Measurements from ENCODE around the gene SLCO4A1.

SLCO4A1 gene

DNA sequence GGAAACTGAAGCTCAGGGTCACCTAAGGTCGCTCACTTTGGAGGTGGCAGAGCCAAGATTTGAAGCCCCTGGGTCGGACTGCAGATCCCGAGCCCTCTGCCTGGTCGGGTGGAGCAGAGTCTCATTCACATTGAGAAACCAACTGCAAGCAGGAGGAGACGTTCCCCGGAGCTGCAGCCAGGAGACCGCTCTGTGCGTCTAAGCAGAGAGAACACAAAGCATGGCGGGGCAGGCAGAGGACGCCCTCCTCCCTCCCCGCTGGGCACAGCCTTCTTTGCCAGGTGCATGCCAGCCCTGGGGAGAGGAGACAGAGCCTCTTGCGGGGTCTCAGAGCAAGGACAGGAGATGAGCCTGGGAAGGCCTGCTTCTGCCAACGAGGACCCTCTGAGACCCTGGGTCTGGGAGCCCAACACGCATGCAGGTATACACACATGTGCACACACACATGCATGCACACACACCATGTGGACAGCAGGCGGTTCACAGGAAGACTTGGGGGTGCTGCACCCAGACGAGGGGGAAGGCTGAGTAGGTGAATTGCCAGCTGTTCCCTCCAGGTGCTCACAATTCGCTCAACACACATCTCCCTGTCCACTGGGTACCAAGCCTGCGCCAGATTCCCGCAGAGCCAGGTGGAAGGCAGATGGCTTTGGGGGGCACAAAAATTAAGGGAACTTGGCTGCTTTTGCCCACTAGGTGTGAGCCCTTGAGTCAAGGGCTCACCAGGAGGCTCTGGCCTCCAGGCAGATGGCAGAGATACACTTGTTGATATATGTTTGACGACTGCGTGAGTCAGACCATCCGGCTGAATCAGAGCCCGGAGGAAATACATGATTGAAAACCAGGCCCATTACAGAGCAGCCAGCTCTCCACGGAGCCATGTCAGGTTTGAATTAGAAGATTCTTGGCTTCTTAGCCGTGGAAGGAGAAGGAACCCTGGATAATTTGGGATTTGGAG is 60.9 kb downstream of the SLCO4A1 start:
- no peak for DNase-seq (ENCODE audit: low spot score)

DNA sequence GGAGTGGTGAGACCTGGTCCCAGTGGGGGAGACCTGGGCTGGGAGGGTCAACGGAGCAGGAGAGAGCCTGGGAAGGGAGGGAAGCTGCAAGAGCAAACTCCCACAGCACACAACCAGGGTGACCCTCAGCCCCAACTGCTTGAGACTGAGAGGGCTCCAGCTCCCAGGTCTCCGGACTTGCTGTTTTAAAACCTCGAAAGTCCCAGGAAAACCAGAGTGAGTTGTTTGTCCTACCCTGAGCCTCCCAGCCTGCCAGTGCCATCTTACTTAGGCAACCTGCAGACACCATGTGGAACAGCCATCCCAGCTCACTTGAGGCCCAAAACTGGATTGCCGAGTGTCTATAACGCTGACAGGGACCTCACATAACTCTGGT is 61.5 kb downstream of the SLCO4A1 start:
- no peak for DNase-seq (ENCODE audit: low spot score)

DNA sequence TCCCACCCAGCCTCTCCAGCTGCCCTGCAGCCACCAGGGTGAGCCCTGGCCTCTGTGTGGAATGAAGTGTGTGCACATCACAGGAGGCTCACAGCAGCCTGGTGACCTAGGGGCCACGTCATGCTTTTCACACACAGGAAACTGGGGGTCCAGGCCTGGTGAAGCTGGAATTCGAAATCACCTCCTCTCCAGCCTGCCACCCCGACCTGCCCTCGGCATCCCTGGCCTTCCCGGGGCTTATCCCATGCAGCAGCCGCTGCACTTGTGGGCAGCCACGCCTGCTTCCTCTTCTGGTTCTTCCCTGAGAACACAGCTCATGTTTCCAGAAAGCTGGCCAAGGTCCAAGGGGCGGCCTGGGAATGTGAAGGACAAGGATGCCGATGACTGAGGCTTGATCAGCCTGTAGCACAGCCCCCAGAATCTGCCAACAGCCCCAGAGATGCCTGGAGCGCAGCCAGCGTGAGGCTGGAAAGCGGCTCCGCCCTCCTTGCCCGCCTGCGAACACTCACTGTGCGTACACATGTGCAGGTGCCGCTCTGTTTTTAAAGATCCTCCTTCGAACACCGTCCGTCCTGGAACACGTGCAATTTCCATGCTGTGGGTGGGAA is 62.1 kb downstream of the SLCO4A1 start:
- DNase-seq (ENCODE audit: low spot score), result peak; percentile 33

DNA sequence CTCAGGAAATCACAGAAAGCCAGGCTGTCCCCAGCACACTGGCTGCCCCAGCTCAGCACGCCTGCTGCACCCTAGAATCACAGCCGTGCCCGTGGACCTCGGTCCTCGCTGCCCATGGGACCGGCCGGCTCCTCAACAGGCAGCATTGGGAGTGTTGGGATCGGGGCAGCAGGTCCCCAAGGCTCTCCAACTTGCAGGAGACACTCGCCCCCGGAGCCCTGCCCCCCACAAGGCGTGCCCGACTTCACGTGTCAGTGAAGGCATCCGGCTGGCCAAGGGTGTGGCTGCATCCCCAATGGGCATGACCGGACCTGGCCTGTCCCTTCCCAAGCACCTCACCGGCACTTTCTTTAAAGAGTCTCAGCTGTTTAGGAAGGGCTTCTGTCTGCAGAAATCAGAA is 63.3 kb downstream of the SLCO4A1 start:
- no peak for DNase-seq (ENCODE audit: low spot score)

DNA sequence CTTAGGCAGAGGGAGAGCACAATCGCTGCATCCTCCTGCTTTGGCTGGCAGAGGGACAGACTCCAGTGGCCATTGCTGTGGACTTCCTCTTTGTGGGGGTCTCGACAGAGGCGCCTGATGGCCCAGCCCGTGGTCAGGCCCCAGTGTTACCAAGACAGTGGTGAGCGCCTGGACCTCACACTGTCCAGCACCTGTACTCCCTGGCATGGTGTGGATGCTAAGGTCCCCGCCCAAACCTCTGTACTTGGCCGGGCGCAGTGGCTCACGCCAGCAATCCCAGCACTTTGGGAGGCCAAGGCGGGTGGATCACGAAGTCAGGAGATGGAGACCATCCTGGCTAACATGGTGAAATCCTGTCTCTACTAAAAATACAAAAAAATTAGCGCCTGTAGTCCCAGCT is 64.0 kb downstream of the SLCO4A1 start:
- DNase-seq (ENCODE audit: low spot score), result no peak

DNA sequence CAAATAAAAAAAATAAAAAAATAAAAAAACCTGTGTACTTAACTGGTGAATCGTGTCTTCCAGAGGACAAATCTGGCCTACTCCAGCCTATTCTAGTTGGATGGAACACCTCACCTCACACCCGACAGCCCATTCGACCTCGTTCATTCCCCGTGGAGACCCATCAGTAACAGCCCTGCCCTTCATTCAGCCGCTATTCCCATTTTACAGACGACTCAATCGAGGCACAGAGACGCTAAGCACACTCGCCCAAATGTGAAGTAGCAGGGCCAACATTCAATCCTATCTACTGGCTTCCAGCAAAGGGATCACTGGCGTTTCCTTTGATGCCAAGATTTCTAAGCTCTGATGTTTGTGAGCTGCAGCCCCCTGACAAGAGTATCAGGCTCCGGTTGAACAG is 64.6 kb downstream of the SLCO4A1 start:
- no peak for DNase-seq (ENCODE audit: low spot score)

DNA sequence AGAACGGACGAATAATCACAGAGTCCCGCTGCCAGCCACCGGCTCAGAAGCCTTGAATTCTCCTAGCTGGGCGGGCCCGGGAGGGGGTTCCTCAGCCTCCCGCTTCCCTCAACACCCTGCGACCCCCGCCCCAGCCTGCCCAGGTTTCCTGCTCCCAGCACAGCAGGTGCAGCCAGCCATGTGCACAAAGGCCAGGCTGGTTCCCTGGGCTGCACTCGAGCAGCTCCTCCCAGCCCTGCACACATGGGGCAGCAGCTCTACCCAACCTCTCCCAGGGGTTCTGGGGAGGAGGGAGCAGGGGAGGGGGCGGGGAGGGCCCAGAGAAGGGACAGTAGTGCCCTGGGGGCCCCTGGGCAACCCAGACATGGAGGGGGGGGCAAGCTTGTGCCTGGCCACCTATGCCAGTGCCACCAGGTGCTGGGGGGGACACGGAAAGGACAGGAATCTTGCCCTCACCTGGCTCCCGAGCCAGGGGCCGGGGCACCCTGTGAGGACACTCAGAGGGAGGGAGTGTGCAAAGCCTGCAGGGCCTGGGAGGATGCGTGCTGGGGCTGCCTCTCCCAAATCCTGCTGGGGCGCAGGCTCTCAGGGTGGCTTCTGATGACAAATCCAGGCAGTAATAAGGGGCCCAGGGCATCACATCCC is 65.1 kb downstream of the SLCO4A1 start:
- DNase-seq (ENCODE audit: low spot score), result no peak

DNA sequence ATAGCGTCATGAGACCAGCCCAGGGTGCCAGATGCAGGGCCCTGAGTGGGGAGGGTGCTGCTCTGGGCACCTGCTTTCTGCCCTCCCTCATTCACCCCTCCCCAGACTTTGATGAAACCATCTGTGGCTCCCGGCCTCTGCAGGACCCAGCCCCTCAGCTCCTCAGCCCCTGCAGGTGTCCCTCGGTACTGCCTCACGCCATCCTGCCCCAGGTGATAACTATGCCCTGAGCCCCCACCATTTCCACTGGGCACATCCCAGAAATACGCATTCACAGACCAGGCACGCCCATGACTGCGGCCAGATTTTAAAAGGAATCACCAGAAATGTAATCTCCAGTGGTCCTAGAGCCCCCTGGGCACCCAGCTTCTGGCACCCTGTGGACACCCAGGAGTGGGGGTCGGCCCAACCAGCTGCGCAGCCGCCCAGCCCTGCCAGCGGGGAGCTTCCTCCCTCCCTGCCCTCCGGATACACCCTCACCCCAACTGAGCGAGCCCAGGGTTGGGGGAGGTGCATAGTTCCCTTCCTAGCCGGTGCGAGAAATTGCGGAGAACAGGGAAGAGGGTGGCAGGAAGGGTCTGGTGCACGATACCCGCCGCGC is 65.7 kb downstream of the SLCO4A1 start:
- no peak for DNase-seq (ENCODE audit: low spot score)

DNA sequence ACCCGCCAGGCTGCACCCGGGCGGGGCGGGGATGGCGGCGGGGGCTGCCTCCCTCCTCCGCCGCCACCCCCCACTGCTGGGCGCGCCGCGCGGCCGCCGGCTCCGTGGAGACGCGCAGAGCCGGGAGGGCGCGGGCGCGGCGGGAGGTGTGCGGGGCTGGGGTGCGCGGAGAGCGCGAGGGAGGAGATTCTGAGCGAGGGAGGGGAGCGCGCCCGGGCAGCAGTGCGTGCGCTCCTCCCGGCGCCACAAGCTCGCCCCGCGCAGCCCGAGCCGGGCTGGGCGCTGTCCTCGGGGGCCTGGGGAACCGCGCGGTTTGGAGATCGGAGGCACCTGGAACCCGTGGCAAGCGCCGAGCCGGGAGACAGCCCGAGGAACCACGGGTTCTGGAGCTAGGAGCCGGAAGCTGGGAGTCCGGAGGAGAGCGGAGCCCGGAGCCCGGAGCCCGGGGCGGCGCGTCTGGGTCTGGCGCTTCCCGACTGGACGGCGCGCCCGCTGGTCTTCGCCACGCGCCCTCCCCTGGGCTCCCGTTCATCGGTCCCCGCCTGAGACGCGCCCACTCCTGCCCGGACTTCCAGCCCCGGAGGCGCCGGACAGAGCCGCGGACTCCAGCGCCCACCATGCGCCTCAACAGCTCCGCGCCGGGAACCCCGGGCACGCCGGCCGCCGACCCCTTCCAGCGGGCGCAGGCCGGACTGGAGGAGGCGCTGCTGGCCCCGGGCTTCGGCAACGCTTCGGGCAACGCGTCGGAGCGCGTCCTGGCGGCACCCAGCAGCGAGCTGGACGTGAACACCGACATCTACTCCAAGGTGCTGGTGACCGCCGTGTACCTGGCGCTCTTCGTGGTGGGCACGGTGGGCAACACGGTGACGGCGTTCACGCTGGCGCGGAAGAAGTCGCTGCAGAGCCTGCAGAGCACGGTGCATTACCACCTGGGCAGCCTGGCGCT is 66.6 kb downstream of the SLCO4A1 start, which contains the start of gene NTSR1:
Gene NTSR1 (plus strand): TSS at position 246 of the 946 bp plus-strand sequence. CDS start 372 bp downstream, at position 618.
- no peak for DNase-seq (ENCODE audit: low spot score)

DNA sequence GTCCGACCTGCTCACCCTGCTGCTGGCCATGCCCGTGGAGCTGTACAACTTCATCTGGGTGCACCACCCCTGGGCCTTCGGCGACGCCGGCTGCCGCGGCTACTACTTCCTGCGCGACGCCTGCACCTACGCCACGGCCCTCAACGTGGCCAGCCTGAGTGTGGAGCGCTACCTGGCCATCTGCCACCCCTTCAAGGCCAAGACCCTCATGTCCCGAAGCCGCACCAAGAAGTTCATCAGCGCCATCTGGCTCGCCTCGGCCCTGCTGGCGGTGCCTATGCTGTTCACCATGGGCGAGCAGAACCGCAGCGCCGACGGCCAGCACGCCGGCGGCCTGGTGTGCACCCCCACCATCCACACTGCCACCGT is 67.2 kb downstream of the SLCO4A1 start:
- no peak for DNase-seq (ENCODE audit: low spot score)

DNA sequence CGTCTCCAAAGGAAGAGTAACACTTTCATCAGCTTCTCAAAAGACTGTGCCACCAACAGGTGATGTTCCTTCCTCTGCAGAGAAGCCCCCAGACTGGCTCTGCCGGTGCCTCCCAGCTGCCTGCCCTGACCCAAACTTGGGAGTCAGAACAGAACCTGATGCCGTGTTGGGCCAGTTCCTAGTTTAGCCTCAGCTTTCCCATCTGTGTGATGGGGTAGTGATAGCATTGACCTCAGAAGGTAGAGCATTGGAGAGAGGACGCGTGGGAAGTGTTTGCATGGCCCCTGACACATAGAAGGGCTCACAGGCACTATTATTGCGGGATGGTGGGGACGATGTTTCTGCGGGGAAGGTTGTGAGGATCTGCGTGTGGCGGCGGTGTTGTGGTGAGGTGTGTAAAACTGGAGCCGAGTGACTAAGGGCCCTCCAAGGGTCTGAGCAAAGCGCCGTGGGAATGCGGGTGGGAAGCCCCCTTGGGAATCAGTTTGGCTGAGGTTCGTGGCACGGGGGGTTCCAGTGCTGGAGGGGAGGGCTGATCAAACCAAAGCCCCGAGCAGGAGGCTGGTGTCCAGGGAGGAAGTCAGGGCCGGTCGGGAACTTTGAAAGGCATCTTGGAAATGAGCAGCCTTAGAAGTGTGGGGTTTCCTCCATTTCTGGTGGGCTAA is 68.0 kb downstream of the SLCO4A1 start:
- no peak for DNase-seq (ENCODE audit: low spot score)

DNA sequence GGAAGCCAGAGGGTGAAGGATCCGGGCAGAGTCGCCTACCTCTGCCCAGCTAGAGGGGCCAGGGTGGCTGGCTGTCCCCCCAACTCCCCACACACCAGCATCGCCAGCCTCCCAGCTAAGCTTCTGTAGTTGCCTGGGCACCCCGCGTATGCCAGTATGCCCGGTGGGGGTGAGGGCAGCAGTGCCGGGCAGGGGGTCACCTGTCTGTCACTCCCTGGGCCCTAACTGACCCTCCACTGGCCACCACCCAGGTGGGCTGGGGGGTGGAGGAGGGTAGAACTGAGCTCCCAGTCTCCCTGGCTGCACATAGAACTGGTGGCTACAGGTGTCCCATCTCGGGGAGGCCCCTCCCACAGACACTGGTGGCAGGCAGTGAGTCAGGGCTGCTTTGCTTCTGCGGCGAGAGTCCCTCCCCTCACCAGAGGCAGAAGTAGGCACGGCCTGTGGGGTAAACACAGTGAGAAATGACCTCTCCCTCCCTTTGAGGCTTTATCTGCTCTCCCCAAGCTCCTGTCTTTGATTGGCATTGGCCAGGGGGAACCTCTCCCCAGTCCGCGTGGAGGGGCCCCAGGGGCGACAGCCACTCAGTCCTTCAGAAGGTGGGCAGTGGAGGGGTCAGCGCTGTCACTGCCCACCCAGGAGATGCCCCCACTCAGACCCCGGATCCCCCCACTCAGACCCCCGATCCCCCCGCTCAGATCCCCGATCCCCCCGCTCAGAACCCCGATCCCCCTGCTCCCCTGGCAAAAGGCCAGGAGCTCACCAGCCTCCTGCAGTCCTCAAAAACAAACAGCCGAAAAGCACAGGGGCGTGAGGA is 68.8 kb downstream of the SLCO4A1 start:
- no peak for DNase-seq (ENCODE audit: low spot score)

DNA sequence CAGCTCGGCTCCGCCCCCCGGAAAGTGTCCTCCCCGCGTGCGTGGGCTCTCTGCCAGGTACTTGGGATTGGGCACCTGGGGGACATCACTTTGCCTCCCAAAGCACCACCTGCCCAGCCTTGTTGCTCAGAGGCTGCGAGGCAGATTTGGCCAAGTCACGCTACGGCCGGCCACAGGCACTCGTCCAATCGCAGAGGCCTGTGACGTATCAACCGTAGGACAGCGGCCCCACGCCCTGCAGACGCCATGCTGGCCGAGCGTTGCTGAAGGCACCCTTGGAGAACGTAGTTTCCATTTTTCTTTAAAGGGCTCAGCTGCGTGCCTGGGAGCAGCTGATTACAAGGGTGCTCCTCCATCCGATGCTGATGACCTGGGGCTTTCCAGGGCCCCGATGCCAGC is 69.4 kb downstream of the SLCO4A1 start:
- no peak for DNase-seq (ENCODE audit: low spot score)

DNA sequence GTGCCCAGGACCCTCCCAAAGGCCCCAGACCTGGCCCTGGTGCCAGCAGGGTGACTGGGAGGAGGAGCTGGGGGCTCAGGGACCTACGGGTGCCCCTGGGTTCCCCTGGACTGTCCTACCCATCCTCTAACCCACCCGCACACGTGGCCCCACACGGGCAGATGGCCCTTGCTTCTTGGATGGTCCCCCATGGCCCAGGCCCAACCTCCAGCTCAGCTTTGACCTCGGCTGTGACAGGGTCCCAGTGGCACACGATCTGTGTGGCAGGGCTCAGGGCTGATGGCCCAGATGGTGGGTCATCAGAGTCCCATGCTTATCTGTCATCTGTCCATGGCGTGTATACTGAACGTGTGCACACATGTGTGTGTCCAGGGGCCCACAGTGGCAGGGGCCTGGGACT is 70.3 kb downstream of the SLCO4A1 start:
- DNase-seq (ENCODE audit: low spot score), result no peak

DNA sequence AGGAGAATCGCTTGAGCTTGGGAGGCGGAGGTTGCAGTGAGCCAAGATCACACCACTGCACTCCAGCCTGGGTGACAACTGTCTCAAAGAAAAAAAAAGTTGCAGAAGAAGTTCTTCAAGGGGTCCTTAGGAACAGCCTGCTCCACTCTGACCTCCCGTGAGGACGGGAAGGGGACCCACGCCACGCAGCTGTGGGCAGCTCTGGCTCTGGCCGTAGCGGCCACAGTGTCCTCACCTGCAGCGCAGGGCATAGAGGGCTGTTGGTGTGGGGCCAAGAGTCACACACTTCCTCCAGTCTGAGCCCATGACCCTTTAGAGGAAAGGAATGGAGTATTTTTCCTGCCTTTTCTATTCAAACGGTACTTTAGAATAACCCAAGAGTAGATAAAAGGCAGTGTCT is 71.7 kb downstream of the SLCO4A1 start:
- no peak for DNase-seq (ENCODE audit: low spot score)

DNA sequence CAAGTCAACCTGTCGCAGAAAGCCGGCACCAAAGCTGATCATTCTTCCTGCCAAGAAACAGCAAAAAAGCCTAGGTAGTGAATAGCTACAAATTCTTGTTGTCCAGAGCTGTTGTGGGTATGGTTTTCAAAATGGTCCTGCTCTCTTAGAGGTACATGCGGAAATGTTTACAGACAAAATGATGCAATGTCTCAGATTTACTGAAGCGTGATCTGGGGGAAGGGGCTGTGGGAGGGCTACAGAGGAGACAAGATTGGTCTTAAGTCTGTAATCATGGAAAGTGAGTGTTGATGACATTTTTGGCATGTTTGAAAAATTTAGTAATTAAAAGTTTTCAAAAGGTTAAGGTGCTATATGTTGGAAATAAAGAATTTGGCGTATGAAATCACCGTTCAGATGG is 72.5 kb downstream of the SLCO4A1 start:
- DNase-seq (ENCODE audit: low spot score), result no peak

DNA sequence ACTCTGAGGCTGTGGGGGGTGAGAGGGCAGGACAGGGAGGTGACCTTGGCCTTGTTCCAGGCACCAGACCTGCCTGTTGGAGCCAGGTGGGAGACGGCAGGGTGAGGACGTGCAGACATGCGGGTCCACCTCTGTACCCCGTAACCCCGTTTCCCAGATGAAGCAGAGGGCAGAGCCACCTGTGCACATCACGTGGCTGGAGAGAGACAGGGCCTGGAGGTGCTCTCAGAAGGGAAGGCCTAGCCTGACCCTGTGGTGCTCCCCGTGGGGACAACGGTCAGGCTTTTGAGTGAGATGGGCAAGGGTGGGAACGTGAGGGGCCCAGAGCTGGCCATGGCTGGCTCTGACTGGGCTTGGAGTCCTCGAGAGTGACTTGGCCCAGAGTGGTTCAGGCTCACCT is 72.9 kb downstream of the SLCO4A1 start:
- no peak for DNase-seq (ENCODE audit: low spot score)

DNA sequence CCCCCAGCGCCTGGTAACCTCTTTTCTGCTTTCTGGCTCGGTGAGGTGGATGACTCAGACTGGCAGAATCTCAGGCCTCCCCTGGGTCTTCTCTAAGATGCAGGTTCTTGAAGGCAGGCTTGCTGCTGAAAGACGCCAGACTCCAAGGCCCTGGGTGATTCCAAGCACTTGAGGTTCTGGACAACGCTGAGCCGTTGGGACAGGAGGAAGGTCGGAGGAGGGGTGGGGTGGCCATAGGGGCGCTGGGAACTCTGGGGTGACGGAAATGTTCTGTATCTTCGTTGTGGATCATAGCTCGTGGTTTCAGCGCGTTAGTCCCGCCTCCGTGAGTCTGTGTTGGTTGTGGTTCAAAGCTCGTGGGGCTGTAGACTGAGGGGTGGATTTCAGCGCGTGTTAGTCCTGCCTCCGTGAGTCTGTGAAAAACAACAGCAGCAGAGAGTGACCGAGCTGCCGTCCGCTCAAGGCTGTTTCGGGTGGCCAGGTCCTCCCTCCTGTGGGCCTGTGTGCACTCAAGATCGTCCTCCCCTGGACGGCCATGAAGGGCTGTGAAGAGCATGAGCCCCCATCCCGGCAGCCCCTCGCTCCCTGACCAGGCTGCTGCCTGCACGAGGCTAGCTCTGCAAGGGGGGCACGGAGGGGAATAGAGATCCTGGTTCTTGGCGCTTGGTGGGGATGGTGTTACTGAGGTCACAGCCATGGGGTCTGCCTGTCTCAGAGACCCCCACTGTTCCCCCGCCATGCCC is 74.1 kb downstream of the SLCO4A1 start:
- DNase-seq (ENCODE audit: low spot score), result no peak

DNA sequence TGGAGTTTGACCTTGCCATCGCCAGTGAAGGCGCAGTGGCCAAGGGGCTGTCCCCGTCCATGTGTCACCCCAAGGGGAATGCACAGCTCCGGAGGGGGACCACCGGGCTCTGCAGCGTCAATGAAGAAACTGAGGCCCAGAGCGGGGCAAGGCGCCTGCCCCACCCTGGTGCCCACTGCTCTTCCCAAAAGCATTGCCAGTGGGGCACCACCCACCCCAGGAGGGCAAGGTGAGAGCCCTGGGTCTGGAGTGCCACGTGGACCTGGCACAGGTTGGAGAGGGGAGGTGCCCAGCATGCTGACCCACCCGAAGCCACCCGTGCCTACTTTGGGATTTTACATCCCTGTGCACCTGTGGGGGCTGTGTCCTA is 74.6 kb downstream of the SLCO4A1 start:
- no peak for DNase-seq (ENCODE audit: low spot score)

Data from Ammon's horn (tissue), 1 donor.